HG03565 (cell line): ENCODE measurements around the gene CPVL.

Source experiments
- ATAC-seq: cut with Tn5 transposase; IDR thresholded peaks from one replicate; pipeline ENCODE4 v1.9.1; 2021; ENCODE audit warnings: mild to moderate bottlenecking, moderate library complexity; ENCODE audit not compliant: unreplicated experiment

The CPVL gene

GRCh38 chr7:29146057-29146706 is at the start of gene CPVL:
Gene CPVL, minus strand, starts transcription at chr7:29146537. Its CDS starts 25,476 bp downstream, at chr7:29121061.
- no peak for ATAC-seq

- ATAC-seq: no peak
These were observed 48.5 kb upstream of the CPVL start, which contains the start of gene CHN2 for GRCh38 chr7:29194594-29195427. Gene CHN2, plus strand, starts transcription at chr7:29194775.

DNA sequence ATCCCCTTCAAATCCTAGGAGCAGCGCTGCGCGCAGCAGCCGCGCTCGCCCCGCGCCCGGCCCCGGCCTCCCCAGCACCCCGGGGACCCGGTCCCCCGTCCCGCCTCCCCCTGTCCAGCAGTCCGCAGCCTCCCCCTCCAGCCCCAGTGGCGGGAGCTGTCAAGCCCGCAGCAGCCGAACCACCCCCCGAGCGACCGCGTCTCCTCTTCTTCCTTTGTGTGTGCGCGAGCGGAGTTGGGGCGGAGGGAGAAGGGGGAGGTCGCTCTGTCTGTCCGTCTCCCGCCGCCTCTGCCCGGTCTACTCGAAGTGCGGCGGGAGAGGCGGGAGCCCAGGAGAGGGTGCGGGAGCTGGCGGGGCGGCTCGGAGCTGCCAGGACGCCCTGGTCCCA is 47.9 kb upstream of the CPVL start:
- ATAC-seq: no peak

DNA sequence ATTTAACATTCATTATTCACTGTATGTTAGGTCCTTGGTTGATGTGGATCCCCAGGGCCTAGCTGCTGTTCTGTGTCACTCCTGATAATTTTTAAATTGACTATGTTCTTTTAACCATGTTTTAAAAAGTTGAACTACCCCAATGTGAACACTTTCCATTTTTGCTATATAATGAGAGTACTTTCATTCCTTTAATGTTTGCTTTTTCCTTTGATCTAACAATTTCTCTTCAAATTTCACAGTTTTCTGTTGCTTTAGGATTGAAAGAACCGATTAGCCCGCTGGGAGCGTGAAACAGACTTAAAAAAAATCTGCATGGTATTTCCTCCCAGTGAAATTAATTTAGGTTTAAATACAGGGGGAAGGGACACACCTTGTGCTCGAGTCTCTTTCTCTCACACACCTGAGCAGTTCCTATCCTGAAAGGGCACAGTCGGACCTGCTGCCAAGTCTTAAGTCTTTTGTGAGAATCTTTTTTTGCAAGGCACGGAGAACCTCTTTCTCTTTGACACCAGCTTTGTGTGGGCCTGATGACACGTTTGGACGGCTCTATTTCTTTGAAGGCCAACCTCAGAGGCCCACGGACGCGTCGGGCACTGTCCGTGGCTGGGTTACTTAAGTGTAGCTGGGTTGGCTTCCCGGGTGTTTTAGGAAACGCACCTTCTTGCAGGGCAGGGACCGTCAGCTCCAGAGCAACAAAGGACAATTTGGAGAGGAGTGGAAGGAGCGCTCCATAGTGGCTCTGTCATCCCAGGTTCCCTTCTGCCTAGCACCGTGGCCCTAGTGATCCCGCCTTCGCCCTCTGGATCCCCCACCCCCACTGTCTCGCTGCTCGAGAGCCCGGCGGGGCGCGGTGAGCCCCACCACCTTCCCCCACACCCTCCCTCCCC is 47.2 kb upstream of the CPVL start:
- ATAC-seq: no peak

GRCh38 chr7:29192811-29193210 is 46.5 kb upstream of the CPVL start:
- ATAC-seq: no peak

- ATAC-seq: no peak
These were observed 46.0 kb upstream of the CPVL start for GRCh38 chr7:29192323-29192722.

- no peak for ATAC-seq
These were observed 44.2 kb upstream of the CPVL start for GRCh38 chr7:29190349-29191045.

DNA sequence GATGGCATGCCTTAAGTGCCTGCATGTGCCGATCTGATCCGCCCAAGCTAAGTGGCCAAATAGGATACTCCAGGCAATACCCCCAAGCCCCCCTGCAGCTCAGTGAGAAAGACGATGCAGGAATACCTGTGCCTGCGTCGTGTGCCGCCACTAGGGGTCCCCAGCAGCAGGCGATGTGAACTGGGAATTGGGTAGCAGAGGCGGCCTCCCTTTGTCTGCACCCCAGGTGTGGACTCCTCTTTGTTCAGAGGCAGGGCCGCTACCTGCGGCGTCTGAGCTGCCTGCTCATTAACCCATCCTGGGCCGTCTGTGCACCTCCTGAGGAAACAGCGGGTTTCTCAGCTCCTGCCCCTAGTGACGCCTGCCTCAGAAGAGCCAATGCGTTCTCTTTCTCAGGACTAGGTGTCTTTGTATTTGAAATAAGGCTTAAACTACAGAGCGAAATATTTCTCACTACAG is 43.4 kb upstream of the CPVL start:
- no peak for ATAC-seq

GRCh38 chr7:29185613-29186012 is 39.3 kb upstream of the CPVL start:
- no peak for ATAC-seq

- ATAC-seq: no peak
These were observed 38.3 kb upstream of the CPVL start for GRCh38 chr7:29184599-29184998.

- no peak for ATAC-seq
These were observed 32.8 kb upstream of the CPVL start for GRCh38 chr7:29179115-29179514.

DNA sequence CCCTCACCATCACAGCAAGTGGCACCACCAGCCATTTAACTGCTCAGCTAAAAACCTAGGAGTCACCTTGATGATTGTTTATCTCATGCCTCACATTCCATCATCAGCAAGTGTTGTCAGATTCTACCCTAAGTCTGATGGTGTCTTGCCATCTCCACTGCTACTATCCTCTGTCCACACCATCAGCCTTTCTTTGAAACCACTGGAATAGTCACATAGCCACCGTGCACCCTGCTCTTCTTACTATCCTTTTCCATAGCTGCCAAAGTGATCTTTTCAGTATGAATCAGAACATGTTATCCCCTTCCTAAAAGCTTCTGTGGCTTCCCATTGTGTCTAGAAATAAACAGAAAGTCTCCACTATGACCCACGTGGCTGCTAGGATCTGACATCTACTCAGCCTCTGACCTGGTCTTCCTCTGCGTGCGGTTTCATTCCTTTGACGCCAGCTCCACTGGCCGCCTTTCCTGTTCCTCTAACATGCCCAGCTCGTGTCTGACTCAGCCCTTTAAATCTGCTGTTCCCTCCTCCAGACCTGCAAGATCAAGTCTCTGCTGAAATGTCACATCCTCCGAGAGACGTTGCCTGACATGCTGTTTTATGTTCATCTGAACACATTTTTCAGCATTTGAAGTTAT is 31.7 kb upstream of the CPVL start:
- ATAC-seq: no peak

- ATAC-seq: no peak
These were observed 27.1 kb upstream of the CPVL start for GRCh38 chr7:29173458-29173857.

- no peak for ATAC-seq
These were observed 24.4 kb upstream of the CPVL start for GRCh38 chr7:29170781-29171180.

- no peak for ATAC-seq
These were observed 21.4 kb upstream of the CPVL start for GRCh38 chr7:29167721-29168120.

DNA sequence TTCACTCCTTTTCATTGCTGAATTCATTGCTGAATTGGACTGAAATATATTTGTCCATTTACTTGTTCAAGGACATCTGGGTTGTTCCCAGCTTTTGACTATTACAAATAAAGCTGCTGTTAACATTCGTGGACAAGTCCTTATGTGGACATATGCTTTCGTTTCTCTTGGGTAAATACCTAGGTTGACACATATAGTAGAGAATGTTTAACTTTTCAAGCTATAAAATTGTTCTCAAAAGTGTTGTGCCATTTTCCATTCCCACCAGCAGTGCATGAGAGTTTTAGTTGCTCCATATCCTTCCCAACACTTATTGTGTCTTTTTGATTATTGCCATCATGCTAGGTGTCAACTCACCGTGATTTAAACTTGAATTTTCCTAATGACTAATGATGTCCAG is 17.5 kb upstream of the CPVL start:
- no peak for ATAC-seq

DNA sequence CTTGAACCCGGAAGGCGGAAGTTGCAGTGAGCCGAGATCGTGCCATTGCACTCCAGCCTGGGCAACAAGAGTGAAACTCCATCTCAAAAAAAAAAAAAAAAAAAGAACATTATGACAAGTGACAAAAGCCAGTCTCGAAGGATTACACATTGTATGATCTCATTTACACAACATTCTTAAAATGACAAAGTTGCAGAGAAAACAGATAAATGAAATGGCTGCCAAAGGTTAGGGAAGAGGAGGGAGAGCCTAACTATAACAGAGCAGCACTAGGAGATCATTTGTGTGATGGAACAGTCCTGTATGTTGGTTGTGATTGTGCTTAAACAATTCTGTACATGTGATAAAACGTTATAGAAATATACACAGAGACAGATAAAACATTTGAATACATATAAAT is 16.2 kb upstream of the CPVL start:
- ATAC-seq: no peak

GRCh38 chr7:29161231-29161630 is 14.9 kb upstream of the CPVL start:
- ATAC-seq: no peak

DNA sequence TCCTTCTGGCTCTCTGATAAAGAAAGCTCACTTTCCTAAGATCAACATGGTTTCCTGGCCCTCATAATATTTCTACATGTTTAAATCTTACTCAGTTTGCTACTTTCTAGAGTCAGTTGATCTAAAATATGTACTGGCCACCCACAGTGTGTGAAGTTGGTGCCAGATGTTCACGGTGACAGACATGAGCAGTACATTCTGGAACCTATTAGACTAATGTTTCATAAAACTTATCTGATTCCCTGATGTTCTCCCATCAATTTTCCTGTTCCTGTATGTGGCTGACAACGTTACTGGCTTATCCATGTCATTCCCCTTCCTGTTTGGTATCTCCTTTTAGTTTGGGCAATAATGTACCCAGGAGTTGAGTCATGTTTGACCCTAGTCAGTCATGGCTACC is 13.7 kb upstream of the CPVL start:
- ATAC-seq: no peak

DNA sequence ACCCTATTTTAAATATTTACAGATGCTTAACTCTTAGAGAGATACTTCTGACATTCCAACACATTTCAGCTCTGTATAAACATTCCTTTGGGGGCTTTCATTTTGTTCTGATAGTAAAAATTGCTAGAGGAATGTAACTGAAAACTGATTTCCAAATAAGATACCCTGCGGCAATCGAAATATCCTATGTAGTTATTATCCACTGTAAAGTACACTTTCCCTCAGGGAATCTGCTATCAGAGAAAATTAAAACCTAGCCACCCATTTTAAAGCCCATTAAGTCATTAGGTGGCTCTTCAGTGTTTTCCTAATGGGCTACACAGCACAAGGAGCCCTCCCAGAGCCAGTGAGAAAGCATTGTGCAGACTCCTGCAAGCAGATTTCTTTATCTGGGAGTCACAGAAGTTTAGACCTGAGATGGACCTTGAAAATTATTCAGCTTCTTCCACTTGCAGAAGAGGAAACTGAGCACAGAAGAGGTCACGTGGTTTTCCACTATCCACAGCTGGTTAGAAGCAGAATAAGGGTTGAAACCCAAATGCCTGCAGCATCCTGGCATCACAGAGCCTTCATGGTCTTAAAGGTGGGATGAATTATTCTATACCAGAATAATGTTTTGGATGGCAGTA is 12.6 kb upstream of the CPVL start:
- no peak for ATAC-seq
